Activated T-helper 2 cell treated with anti-CD3 and anti-CD28 coated beads, Interferon-gamma antibody, Interleukin-2, Interleukin-4, amounts not matched to agents 10 μg/mL and 5 μg/mL and 100 μg/mL, durations not matched to agents 14 hours and 24 hours and 36 hours (primary cell): Measurements from ENCODE around the gene ATP6V0A1. TPM values are rescaled to one million over a fixed set of nuclear protein-coding genes. Genes with fewer than 3 reads are reported as not detected.
"Not testable (repeated sequence)": the region's sequence is repeated elsewhere in the genome, so short reads cannot be mapped to it uniquely, and the experiment has no call there.

Experiments
- DNase-seq: peaks from one replicate; pipeline ENCODE4 v3.0.0; 2021; ENCODE audit warnings: low spot score
- H3K27ac Mint-ChIP-seq: one replicate; pipeline ENCODE4 v1.8.0; 2021; ENCODE audit warnings: mixed read lengths
- H3K27me3 Mint-ChIP-seq: one replicate; pipeline ENCODE4 v1.8.0; 2021; ENCODE audit warnings: low read depth, mixed read lengths
- H3K36me3 Mint-ChIP-seq: one replicate; pipeline ENCODE4 v1.8.0; 2021; ENCODE audit warnings: low read depth, mixed read lengths
- H3K4me1 Mint-ChIP-seq: one replicate; pipeline ENCODE4 v1.8.0; 2021; ENCODE audit warnings: low read depth, mixed read lengths
- H3K4me3 Mint-ChIP-seq: one replicate; pipeline ENCODE4 v1.8.0; 2021; ENCODE audit warnings: low read depth, mild to moderate bottlenecking, moderate library complexity, mixed read lengths
- H3K9me3 Mint-ChIP-seq: one replicate; pipeline ENCODE4 v1.8.0; 2021; ENCODE audit warnings: mixed read lengths
- intact Hi-C: fragments of 100-400 bp; cut with micrococcal nuclease; formaldehyde crosslinking; loops from one replicate; pipeline ENCODE4 v1.15.1; 2023
- total RNA-seq: library from RNA; stranded (reverse); gene quantifications from 2 replicates; pipeline ENCODE4 v1.2.3, GENCODE V29; 2022

Gene ATP6V0A1
- total RNA-seq, 1 donor from 2014 or later: 17.5 TPM

- peaks cover 11% of the 10 kb centered on the region for H3K4me1 Mint-ChIP-seq
- H3K36me3 Mint-ChIP-seq, intact Hi-C loops, DNase-seq, H3K27me3 Mint-ChIP-seq, H3K9me3 Mint-ChIP-seq, H3K27ac Mint-ChIP-seq: not testable (repeated sequence)
- H3K4me3 Mint-ChIP-seq: peak overlapping the region; percentile 93
Observed at GRCh38 chr17:42555961-42556617, 97.4 kb downstream of the ATP6V0A1 start.

- no peak overlapping the region for H3K4me3 Mint-ChIP-seq
Observed at GRCh38 chr17:42559075-42559474, 100.4 kb downstream of the ATP6V0A1 start.

GRCh38 chr17:42560246-42560645, 101.6 kb downstream of the ATP6V0A1 start:
- no peak overlapping the region for H3K27ac Mint-ChIP-seq
- H3K4me3 Mint-ChIP-seq: no peak overlapping the region
- peaks cover 26% of the 10 kb centered on the region for H3K4me1 Mint-ChIP-seq
- no peaks in the 10 kb centered on the region for H3K27me3 Mint-ChIP-seq
- peaks cover 26% of the 10 kb centered on the region for H3K36me3 Mint-ChIP-seq
- intact Hi-C loops: no loop called here
- no peak for DNase-seq
- H3K9me3 Mint-ChIP-seq: no peaks in the 10 kb centered on the region

More at GRCh38 chr17:42559075-42559474, 100.4 kb downstream of the ATP6V0A1 start:
- intact Hi-C loops: no loop called here
- no peak for DNase-seq
- no peaks in the 10 kb centered on the region for H3K9me3 Mint-ChIP-seq
- H3K4me1 Mint-ChIP-seq: peaks cover 26% of the 10 kb centered on the region
- peaks cover 17% of the 10 kb centered on the region for H3K36me3 Mint-ChIP-seq
- H3K27me3 Mint-ChIP-seq: no peaks in the 10 kb centered on the region
- H3K27ac Mint-ChIP-seq: no peak overlapping the region

GRCh38 chr17:42561897-42562387, 103.3 kb downstream of the ATP6V0A1 start, which contains the start of gene COASY:
COASY (plus strand) TSS chr17:42562148; CDS start chr17:42562623, 475 bp downstream.
- Mint-ChIP-seq H3K9me3 (no peaks in the 10 kb centered on the region), H3K27me3 (no peaks in the 10 kb centered on the region), H3K27ac (peak within 1 kb of the TSS; percentile 93), H3K4me1 (peaks cover 23% of the 10 kb centered on the region), H3K4me3 (peak within 1 kb of the TSS; percentile 91), H3K36me3 (peaks cover 35% of the 10 kb centered on the region)
- intact Hi-C loops: loop anchor here (2.0 kb wide), 1 partner anchor 47 kb away; the partner anchor contains the start of genes RETREG3 and TUBG1
- peak; percentile 91 for DNase-seq

- Mint-ChIP-seq H3K4me3 (peak overlapping the region; percentile 91), H3K36me3 (peaks cover 36% of the 10 kb centered on the region), H3K27ac (peak overlapping the region; percentile 93), H3K4me1 (peaks cover 22% of the 10 kb centered on the region), H3K9me3 (no peaks in the 10 kb centered on the region), H3K27me3 (no peaks in the 10 kb centered on the region)
- intact Hi-C loops: loop anchor here (2.0 kb wide), 1 partner anchor 46 kb away; the partner anchor contains the start of genes RETREG3 and TUBG1
- DNase-seq: no peak
Observed at GRCh38 chr17:42562388-42563142, 103.9 kb downstream of the ATP6V0A1 start.

- Mint-ChIP-seq H3K27me3 (no peaks in the 10 kb centered on the region), H3K9me3 (no peaks in the 10 kb centered on the region), H3K4me1 (peaks cover 25% of the 10 kb centered on the region), H3K36me3 (peaks cover 40% of the 10 kb centered on the region), H3K4me3 (peak overlapping the region; percentile 91), H3K27ac (peak overlapping the region; percentile 17)
- intact Hi-C loops: loop anchor here (2.0 kb wide), 1 partner anchor 46 kb away; the partner anchor contains the start of genes RETREG3 and TUBG1
- DNase-seq: no peak
Observed at GRCh38 chr17:42563143-42563509, 104.4 kb downstream of the ATP6V0A1 start.

GRCh38 chr17:42563543-42563942, 104.9 kb downstream of the ATP6V0A1 start:
- intact Hi-C loops: loop anchor here (2.0 kb wide), 1 partner anchor 45 kb away; the partner anchor contains the start of genes RETREG3 and TUBG1
- peak overlapping the region; percentile 91 for H3K4me3 Mint-ChIP-seq
- no peak for DNase-seq
- H3K27me3 Mint-ChIP-seq: no peaks in the 10 kb centered on the region
- H3K36me3 Mint-ChIP-seq: peaks cover 41% of the 10 kb centered on the region
- no peaks in the 10 kb centered on the region for H3K9me3 Mint-ChIP-seq
- peak overlapping the region; percentile 49 for H3K27ac Mint-ChIP-seq
- H3K4me1 Mint-ChIP-seq: peaks cover 28% of the 10 kb centered on the region

GRCh38 chr17:42563950-42564349, 105.3 kb downstream of the ATP6V0A1 start:
- Mint-ChIP-seq H3K36me3 (peaks cover 46% of the 10 kb centered on the region), H3K4me3 (peak overlapping the region; percentile 91), H3K9me3 (no peaks in the 10 kb centered on the region), H3K27ac (peak overlapping the region; percentile 49), H3K4me1 (peaks cover 30% of the 10 kb centered on the region), H3K27me3 (no peaks in the 10 kb centered on the region)
- no peak for DNase-seq
- intact Hi-C loops: loop anchor here (2.0 kb wide), 1 partner anchor 45 kb away; the partner anchor contains the start of genes RETREG3 and TUBG1

- no peak overlapping the region for H3K27ac Mint-ChIP-seq
- peak overlapping the region; percentile 13 for H3K4me3 Mint-ChIP-seq
- H3K36me3 Mint-ChIP-seq: peaks cover 56% of the 10 kb centered on the region
- DNase-seq: no peak
- intact Hi-C loops: no loop called here
- no peaks in the 10 kb centered on the region for H3K9me3 Mint-ChIP-seq
- no peaks in the 10 kb centered on the region for H3K27me3 Mint-ChIP-seq
- H3K4me1 Mint-ChIP-seq: peaks cover 36% of the 10 kb centered on the region
Observed at GRCh38 chr17:42564815-42565522, 106.3 kb downstream of the ATP6V0A1 start.

- H3K27me3 Mint-ChIP-seq: no peaks in the 10 kb centered on the region
- H3K4me1 Mint-ChIP-seq: peaks cover 36% of the 10 kb centered on the region
- no peaks in the 10 kb centered on the region for H3K9me3 Mint-ChIP-seq
- peaks cover 62% of the 10 kb centered on the region for H3K36me3 Mint-ChIP-seq
- peak overlapping the region; percentile 78 for H3K27ac Mint-ChIP-seq
- peak overlapping the region; percentile 86 for H3K4me3 Mint-ChIP-seq
- intact Hi-C loops: no loop called here
- DNase-seq: no peak
Observed at GRCh38 chr17:42565523-42566214, 107.0 kb downstream of the ATP6V0A1 start.

GRCh38 chr17:42566215-42566882, 107.7 kb downstream of the ATP6V0A1 start:
- intact Hi-C loops: no loop called here
- peak overlapping the region; percentile 80 for H3K27ac Mint-ChIP-seq
- H3K4me1 Mint-ChIP-seq: peaks cover 35% of the 10 kb centered on the region

More at GRCh38 chr17:42566215-42566882, 107.7 kb downstream of the ATP6V0A1 start:
- Mint-ChIP-seq H3K4me3 (peak overlapping the region; percentile 86), H3K27me3 (no peaks in the 10 kb centered on the region), H3K36me3 (peaks cover 69% of the 10 kb centered on the region), H3K9me3 (no peaks in the 10 kb centered on the region)
- no peak for DNase-seq
